ENCODE data around the gene GLTP. TPM values are rescaled to one million over a fixed set of nuclear protein-coding genes. Genes with fewer than 3 reads are reported as not detected.

GLTP gene
- total and polyA plus RNA-seq, 12 donors = 18.0 to 28.0 (median 21.9) TPM

DNA sequence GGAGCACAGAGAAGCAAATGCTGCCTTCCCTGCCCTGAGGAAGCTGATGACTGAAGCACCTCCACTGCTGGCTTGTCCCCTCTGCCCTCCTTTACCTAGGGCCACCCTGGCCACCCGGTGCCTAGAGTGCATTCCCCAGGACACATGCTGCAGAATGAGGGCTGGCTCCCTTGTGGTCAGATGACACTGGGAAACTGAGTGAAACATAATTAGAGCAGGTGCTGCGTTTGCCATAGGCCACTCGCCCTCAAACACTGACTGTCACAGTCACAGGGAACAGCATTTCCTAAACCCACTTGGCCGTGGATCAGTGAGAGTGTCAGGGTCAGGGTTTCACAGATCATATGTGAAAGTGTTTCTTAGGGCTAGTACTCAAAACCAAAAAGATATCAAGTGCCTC, 35.7 kb upstream of the GLTP start:
- Histone ChIP-seq H3K4me1 (peaks cover 0 to 4% (median 0%) of the 10 kb centered on the region in 9 donors), H3K27me3 (no peaks in the 10 kb centered on the region), H3K4me3 (no peak overlapping the region), H3K9me3 (no peaks in the 10 kb centered on the region), H3K36me3 (peaks cover 3 to 100% (median 50%) of the 10 kb centered on the region in 9 donors), H3K27ac (no peak overlapping the region)
- intact Hi-C loops (cut with DNase I) = no loop called here
- 91 to 92% methylated on average over 4 of the region's 4 CpGs for WGBS, 2 donors
- no peak for ATAC-seq
- TF ChIP-seq, protein P1, sequence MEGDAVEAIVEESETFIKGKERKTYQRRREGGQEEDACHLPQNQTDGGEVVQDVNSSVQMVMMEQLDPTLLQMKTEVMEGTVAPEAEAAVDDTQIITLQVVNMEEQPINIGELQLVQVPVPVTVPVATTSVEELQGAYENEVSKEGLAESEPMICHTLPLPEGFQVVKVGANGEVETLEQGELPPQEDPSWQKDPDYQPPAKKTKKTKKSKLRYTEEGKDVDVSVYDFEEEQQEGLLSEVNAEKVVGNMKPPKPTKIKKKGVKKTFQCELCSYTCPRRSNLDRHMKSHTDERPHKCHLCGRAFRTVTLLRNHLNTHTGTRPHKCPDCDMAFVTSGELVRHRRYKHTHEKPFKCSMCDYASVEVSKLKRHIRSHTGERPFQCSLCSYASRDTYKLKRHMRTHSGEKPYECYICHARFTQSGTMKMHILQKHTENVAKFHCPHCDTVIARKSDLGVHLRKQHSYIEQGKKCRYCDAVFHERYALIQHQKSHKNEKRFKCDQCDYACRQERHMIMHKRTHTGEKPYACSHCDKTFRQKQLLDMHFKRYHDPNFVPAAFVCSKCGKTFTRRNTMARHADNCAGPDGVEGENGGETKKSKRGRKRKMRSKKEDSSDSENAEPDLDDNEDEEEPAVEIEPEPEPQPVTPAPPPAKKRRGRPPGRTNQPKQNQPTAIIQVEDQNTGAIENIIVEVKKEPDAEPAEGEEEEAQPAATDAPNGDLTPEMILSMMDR (IDR thresholded peaks at IDR 0.05) = no peak
- no peak for DNase-seq

DNA sequence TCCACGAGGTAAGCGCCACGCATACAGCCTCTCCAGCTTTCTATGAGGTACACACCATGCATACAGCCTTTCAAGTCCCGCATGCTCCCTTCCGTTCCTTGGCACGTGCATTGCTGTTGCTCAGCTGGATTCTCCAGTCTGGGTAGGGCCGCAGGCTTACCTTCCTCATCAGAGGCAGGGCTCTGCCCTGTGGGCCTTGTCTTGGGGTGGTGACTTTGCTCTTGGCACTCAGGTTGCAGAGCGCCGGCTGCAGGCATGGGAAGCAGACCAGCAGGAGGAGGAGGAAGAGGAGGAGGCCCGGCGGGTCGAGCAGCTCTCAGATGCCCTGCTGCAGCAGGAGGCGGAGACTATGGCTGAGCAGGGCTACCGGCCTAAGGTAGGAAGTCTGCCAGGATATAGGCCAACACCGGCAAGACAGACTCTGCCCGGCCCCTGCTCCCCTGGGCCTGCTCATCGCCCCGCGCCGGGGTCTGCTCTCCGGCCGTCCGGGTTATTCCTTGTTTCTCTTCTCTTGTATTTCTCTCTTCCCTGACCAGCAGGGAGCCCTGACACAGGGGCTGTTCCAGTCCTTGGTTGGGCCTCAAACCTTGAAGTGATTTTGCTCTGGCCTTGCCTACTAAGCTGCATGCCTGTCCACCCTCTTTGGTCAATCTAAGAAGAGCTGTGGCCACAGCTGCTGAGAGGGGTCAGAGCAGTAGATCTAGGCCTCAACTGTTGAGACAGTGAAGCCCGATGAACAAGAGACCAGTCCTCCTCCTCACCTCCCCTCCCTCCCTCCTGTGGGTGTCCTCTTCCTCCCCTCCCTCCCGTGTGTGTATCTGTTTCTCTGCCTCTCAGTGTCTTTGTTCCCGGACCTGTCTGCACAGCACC, 35.1 kb upstream of the GLTP start:
- Histone ChIP-seq H3K27ac (no peak overlapping the region), H3K4me3 (no peak overlapping the region), H3K36me3 (peaks cover 3 to 100% (median 54%) of the 10 kb centered on the region in 9 donors), H3K27me3 (no peaks in the 10 kb centered on the region), H3K4me1 (peaks cover 0 to 4% (median 0%) of the 10 kb centered on the region in 9 donors), H3K9me3 (no peaks in the 10 kb centered on the region)
- WGBS, 2 donors = 87 to 88% methylated on average over 26 of the region's 26 CpGs
- ATAC-seq (no peak), DNase-seq (no peak)
- intact Hi-C loops (cut with DNase I) = no loop called here
- TF ChIP-seq, protein P1 (IDR thresholded peaks at IDR 0.05) = no peak

GRCh38 chr12:109914461-109914860, 34.1 kb upstream of the GLTP start:
- intact Hi-C loops (cut with DNase I) = no loop called here
- H3K27ac ChIP-seq = no peak overlapping the region
- peaks cover 0 to 4% (median 0%) of the 10 kb centered on the region in 9 donors for H3K4me1 ChIP-seq
- TF ChIP-seq, protein P1 (IDR thresholded peaks at IDR 0.05) = no peak
- no peak for DNase-seq
- ATAC-seq = no peak
- peaks cover 3 to 100% (median 52%) of the 10 kb centered on the region in 9 donors for H3K36me3 ChIP-seq
- 94 to 96% methylated on average over 16 of the region's 16 CpGs for WGBS, 2 donors
- no peaks in the 10 kb centered on the region for H3K9me3 ChIP-seq
- H3K4me3 ChIP-seq = no peak overlapping the region
- no peaks in the 10 kb centered on the region for H3K27me3 ChIP-seq

- H3K36me3 ChIP-seq = peaks cover 3 to 100% (median 56%) of the 10 kb centered on the region in 9 donors
- ATAC-seq (peak in 5 of 8 donors; percentile 10 to 77 (median 44)), DNase-seq (peak in 1 of 2 donors; percentile 38)
- peak overlapping the region in 3 of 10 donors; percentile 35 to 41 (median 39) for H3K27ac ChIP-seq
- TF ChIP-seq, protein P1 (IDR thresholded peaks at IDR 0.05) = no peak
- intact Hi-C loops (cut with DNase I) = no loop called here
- peaks cover 0 to 4% (median 0%) of the 10 kb centered on the region in 9 donors for H3K4me1 ChIP-seq
- H3K9me3 ChIP-seq = no peaks in the 10 kb centered on the region
- H3K27me3 ChIP-seq = no peaks in the 10 kb centered on the region
- H3K4me3 ChIP-seq = no peak overlapping the region
- WGBS, 2 donors = 67 to 75% methylated on average over 12 of the region's 12 CpGs
Observed at GRCh38 chr12:109912855-109913321, 32.5 kb upstream of the GLTP start.

Measured in heart right ventricle (tissue), 16 donors.